K562 (cell line): ENCODE data around the gene TMEM135. TPM values are rescaled to one million over a fixed set of nuclear protein-coding genes. Genes with fewer than 3 reads are reported as not detected.

Experiments used
- C11orf30 ChIP-seq: fragments of 450-650 bp; IDR thresholded peaks from 2 replicates; pipeline ENCODE4 v1.6.1; 2016; ENCODE audit warnings: low read depth, mild to moderate bottlenecking
- ESRRA ChIP-seq: fragments of 450-650 bp; IDR thresholded peaks from 2 replicates; pipeline ENCODE4 v1.6.1; 2014; ENCODE audit warnings: low read depth, mild to moderate bottlenecking, moderate library complexity, borderline replicate concordance
- HOXB6 ChIP-seq: fragments of 250-450 bp; sonication (Bioruptor Pico); IDR thresholded peaks from 2 replicates; pipeline ENCODE4 v1.5.1; 2022; ENCODE audit warnings: mild to moderate bottlenecking, borderline replicate concordance
- MEIS2 ChIP-seq: fragments of 450-650 bp; IDR thresholded peaks from 2 replicates; pipeline ENCODE4 v1.6.1; 2014; ENCODE audit warnings: mild to moderate bottlenecking; ENCODE audit not compliant: partially characterized antibody
- polyA plus RNA-seq, 8 experiments: library from polyadenylated mRNA; depleted of rRNA in 4 of 8; stranded (reverse) in 5 of 8; unstranded in 3 of 8; fragments of >200 nt; fragmentation: Nextera tagmentation in 2 of 8; fragmentation: Illumina TruSeq in 1 of 8; extraction: Ambion mirVana in 2 of 8; extraction: Trizol in 1 of 8; gene quantifications; 2 replicates each; pipeline versions ENCODE4 v1.2.1 to v1.2.3, GENCODE V29; 2011 to 2014; ENCODE audit warnings: inconsistent platforms in 1 of 8, missing spikeins in 1 of 8
- total RNA-seq, 7 experiments: library from RNA; depleted of rRNA in 6 of 7; stranded (reverse); fragments of >200 nt in 6 of 7; fragmentation: Illumina TruSeq in 2 of 7; extraction: Trizol in 2 of 7; gene quantifications; 2 replicates each; pipeline versions ENCODE4 v1.2.1 to v1.2.3, GENCODE V29; 2011 to 2021; ENCODE audit warnings: low replicate concordance in 1 of 7
- TF ChIP-seq, protein P1 (sequence below), 2 experiments: fragments of 450-650 bp; formaldehyde crosslinking in 1 of 2; IDR thresholded peaks; 2 replicates each; pipeline versions ENCODE4 v1.4.0 to v1.6.1; 2014 to 2020; ENCODE audit warnings: mild to moderate bottlenecking in 2 of 2, borderline replicate concordance in 1 of 2, low read depth in 1 of 2

TMEM135 gene
- total and polyA plus RNA-seq, 9 of the 15 experiments (the other 6 are each of a cell fraction or from before 2014, with no cell fraction given), result 17.3 to 53.6 (median 24.9) TPM

DNA sequence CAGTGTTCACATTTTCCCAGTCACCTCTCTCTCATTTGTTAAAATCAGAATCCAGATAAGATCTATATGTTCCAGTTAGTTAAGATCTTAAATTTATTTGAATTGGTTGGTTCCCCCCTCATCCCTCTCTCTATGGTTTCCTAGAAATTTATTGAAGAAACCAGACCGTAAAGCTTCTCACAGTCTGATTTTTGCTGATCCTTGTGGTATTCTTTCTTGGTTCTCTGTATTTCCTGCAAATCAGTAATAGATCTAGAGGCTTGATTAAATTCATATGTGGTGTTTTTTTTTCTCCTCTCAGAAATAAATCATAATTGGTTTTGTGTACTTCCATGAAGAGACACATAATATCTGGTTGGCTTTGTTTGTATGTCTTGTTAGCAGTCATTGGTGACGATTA is 147.5 kb downstream of the TMEM135 start (continued):
- TF ChIP-seq, protein P1, sequence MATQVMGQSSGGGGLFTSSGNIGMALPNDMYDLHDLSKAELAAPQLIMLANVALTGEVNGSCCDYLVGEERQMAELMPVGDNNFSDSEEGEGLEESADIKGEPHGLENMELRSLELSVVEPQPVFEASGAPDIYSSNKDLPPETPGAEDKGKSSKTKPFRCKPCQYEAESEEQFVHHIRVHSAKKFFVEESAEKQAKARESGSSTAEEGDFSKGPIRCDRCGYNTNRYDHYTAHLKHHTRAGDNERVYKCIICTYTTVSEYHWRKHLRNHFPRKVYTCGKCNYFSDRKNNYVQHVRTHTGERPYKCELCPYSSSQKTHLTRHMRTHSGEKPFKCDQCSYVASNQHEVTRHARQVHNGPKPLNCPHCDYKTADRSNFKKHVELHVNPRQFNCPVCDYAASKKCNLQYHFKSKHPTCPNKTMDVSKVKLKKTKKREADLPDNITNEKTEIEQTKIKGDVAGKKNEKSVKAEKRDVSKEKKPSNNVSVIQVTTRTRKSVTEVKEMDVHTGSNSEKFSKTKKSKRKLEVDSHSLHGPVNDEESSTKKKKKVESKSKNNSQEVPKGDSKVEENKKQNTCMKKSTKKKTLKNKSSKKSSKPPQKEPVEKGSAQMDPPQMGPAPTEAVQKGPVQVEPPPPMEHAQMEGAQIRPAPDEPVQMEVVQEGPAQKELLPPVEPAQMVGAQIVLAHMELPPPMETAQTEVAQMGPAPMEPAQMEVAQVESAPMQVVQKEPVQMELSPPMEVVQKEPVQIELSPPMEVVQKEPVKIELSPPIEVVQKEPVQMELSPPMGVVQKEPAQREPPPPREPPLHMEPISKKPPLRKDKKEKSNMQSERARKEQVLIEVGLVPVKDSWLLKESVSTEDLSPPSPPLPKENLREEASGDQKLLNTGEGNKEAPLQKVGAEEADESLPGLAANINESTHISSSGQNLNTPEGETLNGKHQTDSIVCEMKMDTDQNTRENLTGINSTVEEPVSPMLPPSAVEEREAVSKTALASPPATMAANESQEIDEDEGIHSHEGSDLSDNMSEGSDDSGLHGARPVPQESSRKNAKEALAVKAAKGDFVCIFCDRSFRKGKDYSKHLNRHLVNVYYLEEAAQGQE (IDR thresholded peaks at IDR 0.05; ENCODE audit: borderline replicate concordance), result no peak
- TF ChIP-seq, protein P1 (CRISPR knock-in tag; IDR thresholded peaks at IDR 0.05; ENCODE audit: low read depth), result no peak
- TF ChIP-seq MEIS2, result no peak
- no peak for TF ChIP-seq HOXB6
- TF ChIP-seq C11orf30, result no peak
- TF ChIP-seq ESRRA, result no peak
